Muscle of back (tissue), 13 donors: ENCODE data around the gene DIDO1. TPM values are rescaled to one million over a fixed set of nuclear protein-coding genes. Genes with fewer than 3 reads are reported as not detected.

Experiments used
- DNase-seq, 3 donors: peaks; one replicate each; pipeline versions ENCODE4 v3.0.0 to v3.0.0-alpha.2; 2013
- long read RNA-seq, 9 donors: transcript quantifications; one replicate each; lab custom pipeline, GENCODE V29; 2026
- polyA plus RNA-seq, 10 donors: library from polyadenylated mRNA; unstranded; fragments of 120-200 nt; gene quantifications; one replicate each; pipeline ENCODE4 v1.2.1, GENCODE V29; 2013; ENCODE audit not compliant: insufficient read length in 10 of 10

Gene DIDO1
- polyA plus RNA-seq, result 10 to 100 TPM; 32.9 to 42.2 (median 35.2) TPM
- long read RNA-seq, donor 1, partial matches to known transcripts, result 0 of 1 reads
- long read RNA-seq, donor 1, other reads (novel, unspliced or antisense), result 0 of 1 reads
- long read RNA-seq, donor 2, partial matches to known transcripts, result 0 of 4 reads
- long read RNA-seq, donor 2, other reads (novel, unspliced or antisense), result 0 of 4 reads
- long read RNA-seq, donor 3, result 0 reads
- long read RNA-seq, donor 4, partial matches to known transcripts, result 0 of 2 reads
- long read RNA-seq, donor 4, other reads (novel, unspliced or antisense), result 0 of 2 reads
- long read RNA-seq, donor 5, partial matches to known transcripts, result 0 of 4 reads
- long read RNA-seq, donor 5, other reads (novel, unspliced or antisense), result 0 of 4 reads
- long read RNA-seq, donor 6, partial matches to known transcripts, result 0 of 6 reads
- long read RNA-seq, donor 6, other reads (novel, unspliced or antisense), result 0 of 6 reads
- long read RNA-seq, donor 7, transcript DIDO1-202 (6 exons, 2,707 nt), result major isoform, 6 of 6 reads
- long read RNA-seq, donor 7, partial matches to known transcripts, result 0 of 6 reads
- long read RNA-seq, donor 7, other reads (novel, unspliced or antisense), result 0 of 6 reads
- long read RNA-seq, donor 8, partial matches to known transcripts, result 0 of 1 reads
- long read RNA-seq, donor 8, other reads (novel, unspliced or antisense), result 0 of 1 reads
- long read RNA-seq, donor 9, result 0 reads

- peak; percentile 82 to 96 (median 92) for DNase-seq
Measured at GRCh38 chr20:62926229-62927127, at the start of gene DIDO1. DIDO1 (minus strand) TSS chr20:62926505.

- no peak for DNase-seq
Measured at GRCh38 chr20:62975251-62975760, 49.0 kb upstream of the DIDO1 start.

GRCh38 chr20:62972845-62973745 is 46.8 kb upstream of the DIDO1 start:
- DNase-seq, result no peak

- peak; percentile 63 to 92 (median 83) for DNase-seq
Measured at GRCh38 chr20:62971950-62972844, 45.9 kb upstream of the DIDO1 start.

GRCh38 chr20:62971211-62971949 is 45.1 kb upstream of the DIDO1 start:
- DNase-seq, result no peak

GRCh38 chr20:62970307-62971210 is 44.3 kb upstream of the DIDO1 start:
- DNase-seq, result no peak

GRCh38 chr20:62969939-62970306 is 43.6 kb upstream of the DIDO1 start:
- DNase-seq, result no peak

GRCh38 chr20:62969179-62969760 is 43.0 kb upstream of the DIDO1 start:
- no peak for DNase-seq

- DNase-seq, result no peak
Measured at GRCh38 chr20:62968378-62969178, 42.3 kb upstream of the DIDO1 start.

- DNase-seq, result no peak
Measured at GRCh38 chr20:62967628-62968351, 41.5 kb upstream of the DIDO1 start.

- no peak for DNase-seq
Measured at GRCh38 chr20:62967149-62967501, 40.8 kb upstream of the DIDO1 start.

GRCh38 chr20:62966212-62967148 is 40.2 kb upstream of the DIDO1 start:
- no peak for DNase-seq

- DNase-seq, result no peak
Measured at GRCh38 chr20:62965363-62965771, 39.1 kb upstream of the DIDO1 start.

- peak in 1 of 3 donors; percentile 55 for DNase-seq
Measured at GRCh38 chr20:62964700-62965099, 38.4 kb upstream of the DIDO1 start.
